GM18499 (cell line): ENCODE results near the gene CD226.
A peak's percentile ranks its signal among the peaks of the same experiment; 100 is the strongest.
"Not testable (repeated sequence)": the region's sequence is repeated elsewhere in the genome, so short reads cannot be mapped to it uniquely, and the experiment has no call there.

Experiments
- ATAC-seq: cut with Tn5 transposase; IDR thresholded peaks from one replicate; pipeline ENCODE4 v1.9.1; 2021; ENCODE audit warnings: moderate number of reproducible peaks; ENCODE audit not compliant: insufficient read depth, unreplicated experiment

CD226 gene

DNA sequence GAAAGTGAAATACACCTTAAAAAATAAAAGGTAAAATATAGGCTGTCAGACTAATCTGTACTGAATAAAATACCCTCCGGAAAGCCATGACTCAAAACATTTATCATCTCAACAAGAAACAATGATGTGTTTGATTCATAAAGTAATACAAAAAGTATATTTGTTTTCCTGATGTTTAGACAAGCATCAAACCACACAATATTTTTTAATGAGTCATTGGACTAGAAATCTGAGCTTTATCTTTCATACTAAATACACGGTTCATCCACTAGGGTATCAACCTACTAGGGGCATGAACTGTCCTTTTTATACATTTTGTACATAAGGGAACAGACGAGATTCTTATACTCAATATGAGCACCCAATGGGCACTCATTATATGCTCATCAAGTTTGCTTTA is 31.3 kb downstream of the CD226 start:
- ATAC-seq = no peak

DNA sequence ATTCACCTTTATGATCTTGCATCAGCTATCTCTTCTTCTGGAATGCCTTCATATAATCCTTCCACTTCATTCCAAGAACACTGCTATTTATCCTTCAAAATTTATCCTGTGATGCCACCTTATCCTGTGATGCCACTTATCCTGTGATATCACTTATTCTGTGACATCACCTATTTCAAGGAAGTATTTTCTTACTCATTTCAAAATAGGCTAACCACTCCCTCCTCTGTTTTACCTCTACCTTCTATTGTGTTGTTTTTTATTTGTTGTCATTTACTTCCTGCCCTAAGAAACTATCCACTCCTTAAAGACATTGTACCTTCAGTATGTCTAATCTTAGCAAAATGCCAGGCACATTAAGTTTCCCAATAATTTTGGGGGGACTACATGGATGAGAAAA is 38.8 kb downstream of the CD226 start:
- ATAC-seq = no peak

DNA sequence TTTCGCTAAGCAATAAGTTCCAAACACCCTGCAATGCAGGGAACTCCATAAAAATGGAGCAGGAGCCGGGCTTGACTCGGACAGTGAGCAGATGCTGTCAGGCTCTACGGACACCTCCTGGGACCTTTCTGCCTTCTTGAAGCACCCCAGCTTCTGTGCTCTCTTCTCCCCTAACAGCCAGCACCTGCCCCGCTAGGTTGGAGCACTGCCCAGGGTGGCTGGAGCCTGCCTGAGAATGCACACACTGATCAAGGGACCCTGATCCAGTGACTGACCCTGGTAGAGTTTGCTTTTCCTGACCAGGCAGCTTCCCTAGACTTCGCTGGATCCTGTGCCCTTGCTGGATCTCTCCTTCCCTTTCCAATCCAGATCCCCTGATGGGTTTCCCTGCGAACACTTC is 40.9 kb downstream of the CD226 start:
- ATAC-seq = no peak

DNA sequence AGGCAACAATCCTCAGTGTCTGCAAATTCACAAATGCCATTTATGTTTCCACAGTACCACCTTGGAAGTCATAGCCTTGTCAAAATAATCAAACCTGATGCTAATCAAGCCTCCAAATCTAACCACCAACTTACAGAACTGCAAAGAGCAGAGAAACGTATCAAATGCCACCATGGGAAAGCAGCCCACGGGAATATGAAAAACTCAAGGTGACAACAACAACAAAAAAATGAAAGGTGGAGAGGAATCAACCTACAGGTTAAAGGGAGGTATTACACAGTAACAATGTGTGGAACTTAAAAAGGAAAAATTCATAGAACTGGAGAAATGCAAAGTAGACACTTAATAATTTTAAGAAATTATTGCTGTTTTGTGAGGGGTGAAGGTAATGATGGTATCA is 46.7 kb downstream of the CD226 start:
- no peak for ATAC-seq

DNA sequence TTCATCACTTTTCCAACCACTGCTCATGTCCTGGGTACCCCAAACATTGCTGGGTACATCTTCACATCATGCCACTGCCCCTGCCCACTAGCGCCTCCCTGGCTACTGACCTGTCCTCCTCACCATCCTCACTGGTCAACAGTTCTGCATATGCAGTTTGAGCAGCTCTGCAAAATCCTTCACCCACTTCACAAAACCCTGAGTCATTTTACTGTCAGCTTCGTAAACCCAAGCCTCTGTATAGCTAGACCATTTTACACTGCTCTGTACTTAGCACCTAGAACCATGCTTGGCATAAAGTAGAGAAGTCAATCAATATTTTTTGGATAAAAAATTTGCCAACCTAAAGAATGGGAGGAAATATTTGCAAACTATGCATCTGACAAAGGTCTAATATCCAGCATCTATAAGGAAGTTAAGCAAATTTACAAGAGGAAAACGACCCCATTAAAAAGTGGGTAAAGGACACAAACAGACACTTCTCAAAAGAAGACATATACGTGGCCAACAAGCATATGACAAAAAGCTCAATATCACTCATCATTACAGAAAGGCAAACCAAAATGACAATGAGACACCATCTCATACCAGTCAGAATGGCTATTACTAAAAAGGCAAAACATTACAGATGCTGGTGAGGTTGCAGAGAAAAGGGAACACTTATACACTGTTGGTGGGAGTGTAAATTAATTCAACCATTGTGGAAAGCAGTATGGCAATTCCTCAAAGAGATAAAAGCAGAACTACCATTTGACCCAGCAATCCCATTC is 48.3 kb downstream of the CD226 start:
- not testable (repeated sequence) for ATAC-seq

DNA sequence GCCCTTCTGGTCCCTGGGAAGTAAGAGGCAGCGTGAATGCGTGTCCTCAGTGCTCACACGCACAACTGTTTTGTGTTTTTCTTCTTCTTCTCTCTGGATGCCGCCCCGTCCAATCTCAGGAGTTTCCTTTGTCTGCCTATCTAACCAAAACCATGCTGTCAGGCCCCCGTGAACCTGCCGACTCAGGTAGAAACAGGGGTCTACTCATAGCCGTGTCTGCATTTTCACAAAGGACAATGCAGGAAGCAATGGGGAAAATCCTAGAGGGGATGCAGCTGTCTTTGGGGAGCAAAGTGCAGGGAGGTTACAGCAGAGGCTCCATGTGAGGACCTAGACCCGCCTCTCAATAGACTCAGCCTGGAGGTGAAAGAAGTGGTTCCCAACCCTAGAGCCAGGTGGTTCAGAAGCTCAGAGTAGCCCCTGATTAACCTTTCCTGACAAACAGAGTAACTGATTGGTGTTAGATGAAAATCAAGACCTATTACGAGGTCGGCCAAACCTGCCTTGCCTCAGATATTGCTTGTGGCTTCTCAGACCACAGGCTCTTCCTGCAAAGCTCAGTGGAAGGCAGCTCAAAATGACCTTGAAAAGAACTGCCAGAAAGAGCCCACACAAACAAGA is 49.3 kb downstream of the CD226 start:
- ATAC-seq = peak; percentile 41

DNA sequence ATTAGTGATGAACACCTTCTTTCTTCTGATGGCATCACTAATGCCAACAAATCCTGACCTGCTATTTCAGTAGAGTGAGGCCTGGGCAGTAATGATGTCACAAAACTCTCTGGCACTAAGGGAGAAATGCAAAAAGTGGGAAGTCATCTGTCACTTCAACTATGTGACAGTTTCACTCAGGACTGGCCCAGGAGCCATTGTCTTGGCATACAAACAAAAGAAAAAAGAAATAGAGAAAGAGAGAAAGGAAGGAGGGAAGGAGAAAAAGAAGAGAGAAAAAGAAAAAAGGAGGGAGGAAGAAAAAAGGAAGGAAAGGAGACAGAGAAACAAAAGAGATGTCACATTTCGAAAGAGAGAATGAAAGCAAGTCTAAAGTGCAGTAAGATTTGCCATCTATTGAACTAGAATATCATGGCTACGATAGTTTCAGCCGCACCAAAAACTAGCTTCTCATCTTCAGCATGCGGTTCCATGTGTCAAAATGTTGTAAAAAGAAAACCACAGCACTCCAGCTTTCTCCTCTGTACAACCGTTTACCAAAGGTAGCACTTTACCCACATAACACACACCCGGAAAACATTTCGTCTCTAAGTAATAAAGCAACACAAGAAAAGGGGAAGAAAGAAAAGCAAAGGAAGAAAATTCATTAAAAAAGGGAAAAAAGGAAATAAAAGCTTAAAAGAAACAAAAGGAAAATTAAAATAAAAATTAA is 50.1 kb downstream of the CD226 start:
- no peak for ATAC-seq

DNA sequence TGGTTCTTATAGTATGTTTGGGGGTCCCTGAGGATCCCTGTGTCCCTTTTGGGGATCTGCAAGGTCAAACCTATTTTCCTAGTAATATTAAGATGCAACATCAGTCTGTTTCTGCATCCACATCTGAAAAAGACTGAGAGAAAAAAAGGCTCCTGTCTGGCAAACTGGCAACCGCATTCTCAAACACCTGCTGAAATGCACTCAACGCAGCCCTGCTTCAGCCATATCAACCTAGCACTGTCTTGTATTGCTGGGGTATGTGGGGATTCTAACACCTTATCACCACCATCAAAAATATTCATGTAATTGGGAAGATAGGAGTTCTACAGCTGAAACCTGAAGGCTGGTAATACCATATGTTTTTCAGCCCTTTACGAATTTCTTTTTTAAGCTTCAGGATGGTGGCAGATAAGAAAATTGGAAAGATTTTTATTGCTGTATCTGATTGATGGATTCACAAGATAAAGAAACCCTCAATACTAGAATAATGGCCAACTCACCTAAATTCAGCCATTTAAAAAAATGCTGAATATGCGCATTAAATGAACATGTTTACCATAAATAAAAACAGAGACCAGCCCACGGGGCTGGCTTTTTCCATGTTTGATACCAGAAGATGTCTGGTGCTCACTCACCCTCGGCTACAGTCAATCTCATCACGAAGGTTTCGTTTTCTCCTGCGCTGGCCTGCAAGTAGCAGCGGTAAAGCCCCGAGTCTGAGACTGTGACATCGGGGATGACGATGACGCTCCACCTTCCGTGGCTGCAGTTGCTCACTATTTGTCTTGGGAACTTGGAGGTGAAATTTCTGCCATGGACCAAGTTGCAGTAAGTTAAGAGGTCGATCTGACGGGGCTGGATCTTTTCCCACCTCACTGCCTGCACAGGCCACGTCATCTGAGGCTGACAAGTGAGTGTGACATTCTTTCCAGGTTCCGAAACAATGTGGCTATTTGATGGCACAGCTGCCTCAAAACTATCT is 52.3 kb downstream of the CD226 start:
- no peak for ATAC-seq

DNA sequence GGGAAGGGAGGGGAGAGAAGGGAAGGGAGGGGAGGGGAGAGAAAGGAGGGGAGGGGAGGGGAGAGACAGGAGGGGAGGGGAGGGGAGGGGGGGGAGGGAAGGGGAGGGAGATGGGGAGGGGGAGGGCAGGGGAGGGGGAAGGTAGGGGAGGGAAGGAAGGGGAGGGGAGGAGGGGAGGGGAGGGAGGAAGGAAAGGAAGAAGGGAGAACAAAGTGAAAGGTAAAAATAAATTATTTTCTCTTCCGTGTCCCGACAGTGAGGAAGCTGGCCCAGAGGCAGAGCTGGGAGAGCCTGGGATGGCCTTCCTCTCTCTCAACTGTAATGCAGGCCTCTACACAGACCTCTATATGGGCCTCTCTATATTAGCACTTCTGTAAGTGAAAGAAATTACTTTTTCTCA is 53.2 kb downstream of the CD226 start:
- ATAC-seq = no peak

DNA sequence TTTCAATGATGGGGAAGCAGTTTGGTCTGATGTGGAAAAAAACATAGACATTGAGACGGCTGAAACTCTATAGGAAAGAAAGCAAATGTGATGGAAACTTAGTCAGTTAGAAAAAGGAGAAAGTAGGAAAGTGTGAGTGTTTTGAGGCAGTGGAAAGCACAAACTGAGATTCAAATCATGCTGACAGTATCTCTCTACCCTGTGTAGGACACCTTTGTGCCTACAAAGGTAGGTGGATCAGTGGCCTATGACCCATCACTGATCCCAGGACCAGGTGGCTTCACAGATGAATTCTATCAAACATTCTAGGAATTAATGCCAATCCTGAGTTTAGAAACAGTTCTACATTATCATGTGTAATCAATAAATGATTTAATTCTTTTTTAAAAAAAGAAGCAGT is 57.1 kb downstream of the CD226 start:
- no peak for ATAC-seq

DNA sequence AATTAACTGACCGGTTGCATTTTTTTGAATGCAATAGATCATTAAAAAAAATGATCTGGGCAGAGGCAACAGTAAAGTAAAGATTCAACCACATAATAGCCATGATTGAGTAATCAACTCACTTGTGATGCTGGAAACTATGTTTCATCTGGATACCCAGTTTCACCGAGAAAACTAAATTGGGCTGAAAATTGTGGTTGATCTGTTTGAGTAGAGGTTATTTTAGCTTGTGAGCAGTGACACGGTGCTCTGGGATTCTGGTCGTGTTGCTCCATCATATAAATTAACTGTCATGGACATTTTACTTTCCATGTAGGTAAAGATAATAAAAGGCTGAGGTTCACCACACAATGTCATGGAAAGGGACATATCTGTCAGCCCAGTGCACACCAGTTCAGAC is 58.7 kb downstream of the CD226 start:
- ATAC-seq = peak; percentile 31

DNA sequence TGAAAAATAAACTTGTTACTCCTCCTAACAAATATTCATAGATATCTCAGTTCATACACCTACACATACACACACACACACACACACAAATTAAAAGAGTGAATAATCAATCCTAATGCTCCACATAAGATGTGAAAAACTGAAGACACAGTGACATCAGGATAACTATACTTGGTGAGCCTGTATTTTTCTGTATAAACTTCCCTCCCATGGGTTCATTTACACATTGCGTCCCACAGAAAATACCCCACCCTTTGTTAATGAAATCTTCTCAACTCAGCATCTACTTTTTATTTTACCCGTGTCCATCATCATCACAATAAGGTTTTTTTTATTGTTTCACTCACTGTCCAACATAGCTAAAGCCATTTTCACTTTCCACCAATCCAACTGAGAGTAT is 60.4 kb downstream of the CD226 start:
- ATAC-seq = no peak

DNA sequence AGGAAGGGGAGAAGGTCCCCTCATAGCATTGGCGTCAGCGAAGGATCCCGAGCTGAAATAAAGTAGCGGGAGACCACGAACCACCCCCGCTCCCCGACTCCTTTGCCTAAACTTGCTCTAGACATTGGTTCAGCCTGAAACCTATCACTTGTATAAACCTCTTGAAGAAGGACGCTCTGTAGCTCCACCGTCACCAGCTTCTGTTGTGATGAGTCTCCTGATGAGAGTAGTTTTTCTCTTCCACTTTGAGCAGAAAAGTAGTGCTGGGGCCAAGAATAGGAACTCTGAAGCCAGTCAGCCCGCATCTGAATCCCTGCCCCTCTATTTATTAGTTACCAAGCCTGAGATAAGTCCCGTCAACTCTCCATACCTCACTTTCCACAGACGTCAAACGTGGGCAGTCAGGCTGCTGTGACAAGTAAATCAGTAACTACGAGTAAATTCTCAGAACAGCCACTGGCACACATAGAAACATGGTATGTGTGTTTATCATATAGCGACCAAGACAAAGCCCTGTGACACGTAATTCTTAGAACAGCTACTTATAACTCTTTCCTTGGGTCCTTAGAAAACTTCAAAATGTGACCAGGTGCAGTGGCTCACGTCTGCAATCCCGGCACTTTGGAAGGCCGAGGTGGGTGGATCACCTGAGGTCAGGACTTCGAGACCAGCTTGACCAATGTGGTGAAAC is 61.7 kb downstream of the CD226 start:
- peak; percentile 64 for ATAC-seq

DNA sequence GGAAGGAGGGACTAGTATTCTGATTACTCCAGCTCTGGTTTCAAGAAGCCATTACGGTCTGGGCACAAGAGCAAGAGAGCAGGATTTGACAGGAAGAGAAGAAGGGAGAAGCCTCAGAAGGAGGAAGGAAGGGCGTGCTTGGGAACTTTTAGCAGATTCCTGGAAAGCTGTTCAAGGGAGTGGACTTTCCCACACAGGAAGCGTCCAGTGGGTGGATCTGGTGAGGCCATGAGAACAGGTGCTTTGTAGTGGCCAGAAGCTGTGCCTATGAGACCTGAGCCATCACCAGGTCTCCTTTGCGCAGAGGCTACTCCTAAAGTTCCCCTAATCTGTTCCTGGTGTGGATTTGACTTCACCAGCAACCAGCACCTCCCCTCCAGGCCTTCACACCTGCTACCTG is 62.3 kb downstream of the CD226 start:
- ATAC-seq = no peak

DNA sequence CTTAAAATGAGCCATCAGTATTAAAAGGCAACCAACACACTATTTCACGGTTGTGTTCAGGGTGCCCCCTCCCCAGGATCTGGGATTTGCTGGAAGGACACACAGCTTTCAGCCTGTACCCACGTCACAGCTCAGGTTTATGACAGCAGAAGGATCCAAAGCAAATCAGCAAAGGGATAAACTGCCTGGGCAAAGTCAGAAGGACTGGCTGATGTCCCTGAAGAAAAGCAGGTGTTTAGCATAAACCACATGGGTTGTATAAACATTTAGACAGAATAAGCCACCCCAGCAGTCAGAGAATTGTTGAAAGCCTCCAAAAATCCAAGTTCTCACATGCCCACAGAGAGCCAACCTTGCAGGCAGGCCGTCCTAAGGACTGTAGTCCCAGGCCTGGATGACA is 63.9 kb downstream of the CD226 start:
- ATAC-seq = no peak

DNA sequence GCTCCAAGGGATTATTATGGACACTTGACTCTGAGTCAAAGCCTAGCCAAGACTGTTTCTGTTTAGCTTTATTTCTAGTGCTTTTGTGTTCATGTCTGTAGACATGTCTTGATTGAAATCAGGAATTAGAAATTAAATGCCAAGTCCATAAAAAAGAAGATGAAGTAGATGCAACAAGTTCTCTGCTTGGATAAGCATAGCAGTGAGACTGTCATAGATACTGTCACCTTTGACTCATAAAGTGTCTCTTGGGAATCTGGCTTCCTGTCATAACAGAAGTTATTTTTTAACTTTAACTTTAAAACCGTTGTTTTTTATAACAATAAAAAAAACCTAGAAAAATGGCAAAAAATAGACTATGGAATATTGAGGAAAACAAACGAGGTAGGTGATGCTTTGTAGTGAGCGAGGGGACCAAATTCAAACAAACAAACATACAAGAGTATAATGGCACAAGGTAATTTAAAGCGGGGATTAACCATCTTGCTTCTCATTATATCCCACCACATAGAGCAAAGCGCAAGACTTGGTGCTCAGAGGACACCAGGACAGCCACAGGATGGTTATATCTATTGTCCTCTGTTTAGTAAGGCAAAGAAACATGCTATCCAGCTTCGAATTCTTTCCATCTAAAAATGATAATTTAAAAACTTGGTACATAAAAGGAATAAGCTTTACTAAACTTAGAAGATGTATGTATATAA is 64.6 kb downstream of the CD226 start:
- ATAC-seq = peak; percentile 39

DNA sequence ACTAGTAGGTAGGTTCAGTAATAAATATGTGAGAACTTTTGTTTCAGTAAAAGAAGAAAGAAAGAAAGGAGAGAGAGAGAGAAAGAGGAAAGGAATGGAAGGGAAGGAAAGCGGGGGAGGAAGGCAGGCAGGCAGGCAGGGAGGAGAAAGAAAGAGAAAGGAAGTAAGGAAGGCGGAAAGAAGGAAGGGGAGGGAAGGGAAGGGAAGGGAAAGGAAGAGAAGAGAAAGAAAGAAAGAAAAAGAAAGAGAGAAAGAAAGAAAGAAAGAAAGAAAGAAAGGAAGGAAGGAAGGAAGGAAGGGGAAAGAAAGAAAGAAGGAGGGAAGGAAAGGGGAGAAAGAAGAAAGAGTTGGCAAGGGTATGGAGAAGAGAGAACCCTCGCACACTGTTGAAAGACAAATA is 67.6 kb downstream of the CD226 start:
- no peak for ATAC-seq

DNA sequence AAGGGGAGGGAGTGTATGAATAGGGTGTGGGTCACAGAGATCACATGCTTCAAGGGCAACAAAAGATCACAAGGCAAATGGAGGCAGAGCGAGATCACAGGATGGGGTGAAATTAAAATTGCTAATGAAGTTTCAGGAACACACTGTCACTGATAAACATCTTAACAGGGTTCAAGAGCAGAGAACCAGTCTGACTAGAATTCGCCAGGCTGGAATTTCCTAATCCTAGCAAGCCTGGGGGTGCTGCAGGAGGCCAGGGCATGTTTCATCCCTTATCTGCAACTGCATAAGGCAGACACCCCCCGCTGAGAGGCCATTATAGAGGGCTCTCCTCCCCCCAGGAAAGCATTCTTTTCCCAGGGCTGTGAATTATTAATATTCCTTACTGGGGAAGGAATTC is 68.6 kb downstream of the CD226 start:
- not testable (repeated sequence) for ATAC-seq

DNA sequence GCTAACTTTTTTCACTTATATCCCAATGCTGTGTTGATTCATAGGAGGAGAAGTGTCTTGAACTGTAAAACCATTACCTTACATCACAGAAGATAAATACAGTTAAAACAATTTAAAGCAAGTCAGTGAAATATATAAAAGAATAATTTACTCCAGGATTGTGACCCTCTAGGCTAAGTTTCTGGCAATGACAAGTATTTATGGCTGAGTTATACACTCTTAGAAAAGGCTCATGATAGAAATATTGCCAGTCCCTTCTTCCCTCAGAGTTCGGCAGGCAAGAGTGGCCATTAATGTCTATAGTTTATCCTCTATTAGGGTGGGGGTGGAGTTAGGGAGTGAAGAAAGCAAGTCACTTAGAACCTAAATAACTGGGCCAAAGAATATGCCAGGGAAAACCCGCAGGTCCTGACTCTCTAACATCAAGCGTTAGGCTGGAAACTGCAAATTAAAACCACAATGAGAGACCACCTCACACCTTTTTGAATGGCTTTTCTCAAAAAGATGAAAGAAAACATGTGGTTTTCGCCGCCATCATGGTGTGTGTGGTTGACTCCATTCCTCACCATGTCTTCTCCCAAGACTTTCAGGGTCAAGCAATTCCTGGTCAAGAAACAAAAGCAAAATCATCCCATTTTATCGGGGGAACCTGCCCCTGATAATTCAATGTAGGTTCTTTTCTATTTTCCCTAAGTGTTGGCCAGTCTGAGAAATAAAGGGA is 69.3 kb downstream of the CD226 start:
- ATAC-seq = no peak
